ENCODE results near the gene TMPRSS11F. TPM values are rescaled to one million over a fixed set of nuclear protein-coding genes. Genes with fewer than 3 reads are reported as not detected.

Gene TMPRSS11F
- total RNA-seq, 1 donor from 2014 or later: 0.27 TPM

DNA sequence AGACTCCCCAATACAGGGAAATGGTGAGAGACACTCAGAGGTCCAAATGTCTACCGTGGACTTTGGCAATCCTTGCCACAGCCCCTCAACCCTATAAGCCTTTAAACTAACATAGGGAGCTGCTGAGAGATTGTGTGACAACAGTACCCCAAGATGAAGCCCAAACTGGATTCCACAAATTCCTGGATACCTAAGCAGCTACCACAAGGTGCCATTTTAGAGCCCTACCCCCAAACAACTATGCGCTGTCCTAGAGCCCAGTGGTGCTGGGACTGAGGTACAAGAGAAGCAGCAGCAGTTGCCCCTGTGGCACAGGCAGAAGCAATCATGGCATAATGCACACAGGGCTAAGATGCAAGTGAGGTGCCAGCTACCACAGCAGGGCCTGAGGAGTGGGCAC lies 2.7 kb upstream of the TMPRSS11F start:
- Histone ChIP-seq H3K27me3 (ENCODE audit: insufficient read depth, low read length) (no peaks in the 10 kb centered on the region), H3K9me3 (ENCODE audit: insufficient read depth, low read depth, low read length) (no peaks in the 10 kb centered on the region), H3K79me2 (ENCODE audit: insufficient read depth, low read length) (no peaks in the 10 kb centered on the region), H3K9ac (ENCODE audit: low read length) (no peak overlapping the region), H3K27ac (ENCODE audit: low read depth, low read length) (no peak overlapping the region), H3K4me3 (ENCODE audit: insufficient read depth, low read depth, low read length) (no peak overlapping the region), H3K4me2 (ENCODE audit: low read length) (no peak overlapping the region), H3K4me1 (ENCODE audit: insufficient read depth, low read length) (no peaks in the 10 kb centered on the region), H2AFZ (ENCODE audit: low read depth, low read length) (no peak overlapping the region), H3K36me3 (ENCODE audit: insufficient read depth, low read length) (no peaks in the 10 kb centered on the region), H4K20me1 (ENCODE audit: insufficient read depth, low read length) (no peaks in the 10 kb centered on the region)
- Mint-ChIP-seq H3K4me3 (ENCODE audit: unreplicated experiment) (no peak overlapping the region), H3K4me1 (ENCODE audit: low read depth, unreplicated experiment) (no peaks in the 10 kb centered on the region), H3K27ac (ENCODE audit: unreplicated experiment) (no peak overlapping the region), H3K27me3 (ENCODE audit: low read depth, unreplicated experiment) (no peaks in the 10 kb centered on the region), H3K9me3 (ENCODE audit: unreplicated experiment) (no peaks in the 10 kb centered on the region), H3K36me3 (ENCODE audit: low read depth, unreplicated experiment) (no peaks in the 10 kb centered on the region)
- TF ChIP-seq, protein P1, sequence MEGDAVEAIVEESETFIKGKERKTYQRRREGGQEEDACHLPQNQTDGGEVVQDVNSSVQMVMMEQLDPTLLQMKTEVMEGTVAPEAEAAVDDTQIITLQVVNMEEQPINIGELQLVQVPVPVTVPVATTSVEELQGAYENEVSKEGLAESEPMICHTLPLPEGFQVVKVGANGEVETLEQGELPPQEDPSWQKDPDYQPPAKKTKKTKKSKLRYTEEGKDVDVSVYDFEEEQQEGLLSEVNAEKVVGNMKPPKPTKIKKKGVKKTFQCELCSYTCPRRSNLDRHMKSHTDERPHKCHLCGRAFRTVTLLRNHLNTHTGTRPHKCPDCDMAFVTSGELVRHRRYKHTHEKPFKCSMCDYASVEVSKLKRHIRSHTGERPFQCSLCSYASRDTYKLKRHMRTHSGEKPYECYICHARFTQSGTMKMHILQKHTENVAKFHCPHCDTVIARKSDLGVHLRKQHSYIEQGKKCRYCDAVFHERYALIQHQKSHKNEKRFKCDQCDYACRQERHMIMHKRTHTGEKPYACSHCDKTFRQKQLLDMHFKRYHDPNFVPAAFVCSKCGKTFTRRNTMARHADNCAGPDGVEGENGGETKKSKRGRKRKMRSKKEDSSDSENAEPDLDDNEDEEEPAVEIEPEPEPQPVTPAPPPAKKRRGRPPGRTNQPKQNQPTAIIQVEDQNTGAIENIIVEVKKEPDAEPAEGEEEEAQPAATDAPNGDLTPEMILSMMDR (IDR thresholded peaks at IDR 0.05; ENCODE audit: insufficient read depth, low read depth, low read length): no peak
- no peak for TF ChIP-seq EZH2 (IDR thresholded peaks at IDR 0.05; ENCODE audit: insufficient read depth, low read length)
- DNase-seq (ENCODE audit: low read depth): no peak
- no peak for FAIRE-seq

DNA sequence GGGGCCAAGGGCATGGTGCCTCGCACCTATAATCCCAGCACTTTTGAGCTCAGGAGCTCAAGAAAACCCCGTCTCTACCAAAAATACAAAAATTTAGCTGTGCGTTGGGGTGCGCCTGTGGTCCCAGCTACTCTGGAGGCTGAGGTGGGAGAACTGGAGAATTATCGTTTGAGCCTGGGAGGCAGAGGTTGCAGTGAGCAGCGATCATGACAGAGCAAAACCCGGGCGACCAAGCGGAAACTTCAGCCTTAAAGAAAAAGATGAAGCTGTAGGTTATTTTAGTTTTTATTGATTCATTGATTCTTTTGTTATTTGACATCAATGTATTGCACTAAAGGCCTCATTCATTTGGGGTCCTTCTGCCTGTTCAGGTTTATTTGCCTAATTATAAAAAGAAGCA lies 5.4 kb downstream of the TMPRSS11F start:
- no peaks in the 10 kb centered on the region for H4K20me1 ChIP-seq (ENCODE audit: insufficient read depth, low read length)
- H3K79me2 ChIP-seq (ENCODE audit: insufficient read depth, low read length): no peaks in the 10 kb centered on the region
- no peak overlapping the region for H3K4me3 ChIP-seq (ENCODE audit: insufficient read depth, low read depth, low read length)
- no peak overlapping the region for H3K27ac ChIP-seq (ENCODE audit: low read depth, low read length)
- no peak overlapping the region for H3K9ac ChIP-seq (ENCODE audit: low read length)
- H3K4me1 ChIP-seq (ENCODE audit: insufficient read depth, low read length): no peaks in the 10 kb centered on the region
- FAIRE-seq (no peak), DNase-seq (ENCODE audit: low read depth) (no peak)
- Mint-ChIP-seq H3K9me3 (ENCODE audit: unreplicated experiment) (no peaks in the 10 kb centered on the region), H3K36me3 (ENCODE audit: low read depth, unreplicated experiment) (no peaks in the 10 kb centered on the region), H3K27ac (ENCODE audit: unreplicated experiment) (no peak overlapping the region), H3K27me3 (ENCODE audit: low read depth, unreplicated experiment) (no peaks in the 10 kb centered on the region), H3K4me1 (ENCODE audit: low read depth, unreplicated experiment) (no peaks in the 10 kb centered on the region), H3K4me3 (ENCODE audit: unreplicated experiment) (no peak overlapping the region)
- H3K9me3 ChIP-seq (ENCODE audit: insufficient read depth, low read depth, low read length): no peaks in the 10 kb centered on the region
- H3K4me2 ChIP-seq (ENCODE audit: low read length): no peak overlapping the region
- no peaks in the 10 kb centered on the region for H3K27me3 ChIP-seq (ENCODE audit: insufficient read depth, low read length)
- H3K36me3 ChIP-seq (ENCODE audit: insufficient read depth, low read length): no peaks in the 10 kb centered on the region
- TF ChIP-seq, protein P1 (IDR thresholded peaks at IDR 0.05; ENCODE audit: insufficient read depth, low read depth, low read length): no peak
- TF ChIP-seq EZH2 (IDR thresholded peaks at IDR 0.05; ENCODE audit: insufficient read depth, low read length): no peak
- H2AFZ ChIP-seq (ENCODE audit: low read depth, low read length): no peak overlapping the region

DNA sequence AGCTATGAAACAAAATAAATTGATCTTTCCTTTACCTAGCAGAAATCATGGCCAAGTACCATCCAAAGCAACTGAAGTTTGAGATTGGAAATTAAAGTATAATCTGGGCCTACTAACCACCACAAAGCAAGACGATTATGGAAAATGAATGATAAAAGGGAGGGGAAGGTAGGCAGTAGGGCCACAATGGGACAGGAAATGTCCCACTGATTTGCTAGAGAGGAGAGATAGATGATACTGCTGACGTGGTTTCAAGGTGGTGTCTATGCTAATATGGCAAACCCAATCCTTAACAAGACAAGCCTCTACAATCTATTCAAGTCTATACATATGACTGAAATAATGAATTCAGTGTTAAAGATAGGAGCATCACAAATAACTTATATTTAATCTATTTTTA lies 6.1 kb downstream of the TMPRSS11F start:
- no peak overlapping the region for H3K9ac ChIP-seq (ENCODE audit: low read length)
- no peaks in the 10 kb centered on the region for H3K4me1 ChIP-seq (ENCODE audit: insufficient read depth, low read length)
- H3K4me2 ChIP-seq (ENCODE audit: low read length): no peak overlapping the region
- no peak overlapping the region for H3K4me3 ChIP-seq (ENCODE audit: insufficient read depth, low read depth, low read length)
- no peaks in the 10 kb centered on the region for H3K36me3 ChIP-seq (ENCODE audit: insufficient read depth, low read length)
- TF ChIP-seq, protein P1 (IDR thresholded peaks at IDR 0.05; ENCODE audit: insufficient read depth, low read depth, low read length): no peak
- TF ChIP-seq EZH2 (IDR thresholded peaks at IDR 0.05; ENCODE audit: insufficient read depth, low read length): no peak
- FAIRE-seq (no peak), DNase-seq (ENCODE audit: low read depth) (no peak)
- no peaks in the 10 kb centered on the region for H3K79me2 ChIP-seq (ENCODE audit: insufficient read depth, low read length)
- Mint-ChIP-seq H3K27me3 (ENCODE audit: low read depth, unreplicated experiment) (no peaks in the 10 kb centered on the region), H3K4me3 (ENCODE audit: unreplicated experiment) (no peak overlapping the region), H3K27ac (ENCODE audit: unreplicated experiment) (no peak overlapping the region), H3K9me3 (ENCODE audit: unreplicated experiment) (no peaks in the 10 kb centered on the region), H3K36me3 (ENCODE audit: low read depth, unreplicated experiment) (no peaks in the 10 kb centered on the region), H3K4me1 (ENCODE audit: low read depth, unreplicated experiment) (no peaks in the 10 kb centered on the region)
- no peak overlapping the region for H3K27ac ChIP-seq (ENCODE audit: low read depth, low read length)
- H3K27me3 ChIP-seq (ENCODE audit: insufficient read depth, low read length): no peaks in the 10 kb centered on the region
- H4K20me1 ChIP-seq (ENCODE audit: insufficient read depth, low read length): no peaks in the 10 kb centered on the region
- H2AFZ ChIP-seq (ENCODE audit: low read depth, low read length): no peak overlapping the region
- H3K9me3 ChIP-seq (ENCODE audit: insufficient read depth, low read depth, low read length): no peaks in the 10 kb centered on the region
